ENCODE measurements around the gene VWC2L.

Gene VWC2L

GRCh38 chr2:214574084-214574781 lies 163.4 kb downstream of the VWC2L start:
- Mint-ChIP-seq H3K27me3 (peaks cover 5% of the 10 kb centered on the region), H3K9me3 (no peaks in the 10 kb centered on the region), H3K4me1 (peaks cover 5% of the 10 kb centered on the region), H3K36me3 (ENCODE audit: low read depth) (no peaks in the 10 kb centered on the region), H3K27ac (no peak overlapping the region), H3K4me3 (no peak overlapping the region)
- DNase-seq (no peak), ATAC-seq (no peak)

GRCh38 chr2:214575030-214575429 lies 164.2 kb downstream of the VWC2L start:
- Mint-ChIP-seq H3K9me3 (no peaks in the 10 kb centered on the region), H3K27me3 (peaks cover 5% of the 10 kb centered on the region), H3K4me1 (peaks cover 5% of the 10 kb centered on the region), H3K27ac (no peak overlapping the region), H3K4me3 (no peak overlapping the region), H3K36me3 (ENCODE audit: low read depth) (no peaks in the 10 kb centered on the region)
- ATAC-seq = peak; percentile 15
- DNase-seq = no peak

GRCh38 chr2:214575465-214575864 lies 164.6 kb downstream of the VWC2L start:
- H3K4me1 Mint-ChIP-seq = peaks cover 5% of the 10 kb centered on the region
- ATAC-seq (no peak), DNase-seq (no peak)
- H3K27me3 Mint-ChIP-seq = peaks cover 5% of the 10 kb centered on the region
- H3K27ac Mint-ChIP-seq = no peak overlapping the region
- no peaks in the 10 kb centered on the region for H3K36me3 Mint-ChIP-seq (ENCODE audit: low read depth)
- H3K4me3 Mint-ChIP-seq = no peak overlapping the region
- no peaks in the 10 kb centered on the region for H3K9me3 Mint-ChIP-seq

DNA sequence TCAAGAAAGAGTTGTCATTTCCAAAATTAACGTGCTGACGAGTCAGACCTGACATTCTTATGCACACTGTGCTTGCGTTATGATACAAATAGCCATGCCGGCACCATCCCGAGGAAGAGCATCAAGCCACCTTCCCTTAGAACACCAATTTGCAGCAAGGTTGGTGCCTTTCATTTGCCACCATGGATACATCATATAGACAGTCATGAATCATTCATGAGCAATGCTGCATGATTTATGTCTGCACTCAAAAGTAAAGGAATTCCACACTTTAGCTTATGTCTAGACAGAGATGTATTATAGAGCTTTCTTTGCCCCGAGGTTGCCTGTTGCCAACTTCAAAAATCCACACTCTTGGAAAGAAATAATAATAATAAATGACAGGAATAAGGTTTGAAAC lies 166.9 kb downstream of the VWC2L start:
- H3K27me3 Mint-ChIP-seq = peaks cover 5% of the 10 kb centered on the region
- H3K36me3 Mint-ChIP-seq (ENCODE audit: low read depth) = no peaks in the 10 kb centered on the region
- DNase-seq (no peak), ATAC-seq (no peak)
- H3K9me3 Mint-ChIP-seq = no peaks in the 10 kb centered on the region
- peaks cover 5% of the 10 kb centered on the region for H3K4me1 Mint-ChIP-seq
- H3K4me3 Mint-ChIP-seq = no peak overlapping the region
- no peak overlapping the region for H3K27ac Mint-ChIP-seq

DNA sequence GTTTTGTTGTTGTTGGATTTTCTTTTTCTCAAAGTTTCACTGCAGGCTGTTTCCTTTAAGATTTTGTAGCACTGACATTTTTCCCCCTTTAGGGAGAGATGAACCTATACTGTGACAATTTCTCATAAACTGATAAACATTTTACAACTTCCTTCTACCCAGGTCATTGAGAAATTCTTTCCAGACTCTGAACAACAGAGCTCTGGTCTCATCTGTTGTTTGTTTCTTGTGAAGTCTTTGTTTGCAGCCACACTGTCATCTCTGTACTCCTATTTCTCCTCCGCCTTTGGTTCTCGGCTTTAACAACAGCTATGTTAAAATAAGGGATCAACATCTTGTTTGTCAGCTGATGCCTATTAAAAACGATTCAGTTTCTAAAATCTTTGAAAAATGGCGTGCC lies 167.6 kb downstream of the VWC2L start:
- Mint-ChIP-seq H3K27ac (no peak overlapping the region), H3K4me1 (peaks cover 5% of the 10 kb centered on the region), H3K9me3 (no peaks in the 10 kb centered on the region), H3K27me3 (peaks cover 5% of the 10 kb centered on the region), H3K4me3 (no peak overlapping the region), H3K36me3 (ENCODE audit: low read depth) (no peaks in the 10 kb centered on the region)
- ATAC-seq (no peak), DNase-seq (no peak)

- DNase-seq = no peak
- Mint-ChIP-seq H3K27me3 (peaks cover 5% of the 10 kb centered on the region), H3K27ac (no peak overlapping the region), H3K9me3 (no peaks in the 10 kb centered on the region), H3K4me3 (no peak overlapping the region), H3K36me3 (ENCODE audit: low read depth) (no peaks in the 10 kb centered on the region), H3K4me1 (peaks cover 5% of the 10 kb centered on the region)
- ATAC-seq = no peak
Measured at GRCh38 chr2:214579035-214579434, 168.2 kb downstream of the VWC2L start.

DNA sequence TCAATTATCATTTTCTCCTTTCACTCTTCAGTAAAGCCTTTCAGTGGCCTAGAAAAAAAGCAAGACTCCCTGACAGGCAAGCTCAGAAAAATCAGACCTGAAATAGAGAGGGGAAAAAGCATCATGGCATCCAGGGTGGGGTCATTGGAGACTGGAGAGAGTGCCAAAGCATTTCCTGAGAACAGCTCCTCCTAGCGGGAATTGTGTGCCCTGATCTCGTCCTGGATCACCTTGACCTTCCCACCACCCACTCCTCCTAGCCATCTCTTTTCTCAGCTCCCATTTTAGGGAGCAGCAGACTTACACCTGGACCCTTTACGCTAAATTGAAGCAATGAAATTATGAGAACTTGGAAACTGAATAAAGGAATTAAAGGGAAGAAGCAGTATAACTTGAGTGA lies 176.6 kb downstream of the VWC2L start:
- ATAC-seq = no peak
- no peak for DNase-seq
- Mint-ChIP-seq H3K4me3 (no peak overlapping the region), H3K4me1 (no peaks in the 10 kb centered on the region), H3K36me3 (ENCODE audit: low read depth) (no peaks in the 10 kb centered on the region), H3K27ac (no peak overlapping the region), H3K27me3 (no peaks in the 10 kb centered on the region), H3K9me3 (no peaks in the 10 kb centered on the region)

DNA sequence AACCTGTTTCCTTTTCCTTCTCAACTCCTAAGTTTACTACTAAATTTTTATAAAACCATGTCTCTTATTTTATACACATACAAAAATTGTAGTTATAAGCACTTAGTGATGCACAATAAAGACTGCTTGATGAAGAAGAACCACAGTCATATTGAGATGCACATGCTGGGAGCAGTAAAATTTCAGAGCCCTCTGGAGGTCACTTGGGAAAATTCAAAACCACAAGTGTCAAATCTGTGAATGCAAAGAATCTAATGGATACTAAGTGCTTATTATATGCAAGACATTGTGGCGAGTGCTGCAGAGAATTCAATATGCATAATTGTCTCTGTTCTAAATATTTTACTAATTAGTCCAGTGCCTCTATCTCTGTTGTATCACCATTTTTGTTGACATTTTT lies 180.5 kb downstream of the VWC2L start:
- Mint-ChIP-seq H3K36me3 (ENCODE audit: low read depth) (no peaks in the 10 kb centered on the region), H3K27ac (no peak overlapping the region), H3K4me3 (no peak overlapping the region), H3K27me3 (no peaks in the 10 kb centered on the region), H3K9me3 (no peaks in the 10 kb centered on the region), H3K4me1 (no peaks in the 10 kb centered on the region)
- ATAC-seq = no peak
- DNase-seq = no peak

DNA sequence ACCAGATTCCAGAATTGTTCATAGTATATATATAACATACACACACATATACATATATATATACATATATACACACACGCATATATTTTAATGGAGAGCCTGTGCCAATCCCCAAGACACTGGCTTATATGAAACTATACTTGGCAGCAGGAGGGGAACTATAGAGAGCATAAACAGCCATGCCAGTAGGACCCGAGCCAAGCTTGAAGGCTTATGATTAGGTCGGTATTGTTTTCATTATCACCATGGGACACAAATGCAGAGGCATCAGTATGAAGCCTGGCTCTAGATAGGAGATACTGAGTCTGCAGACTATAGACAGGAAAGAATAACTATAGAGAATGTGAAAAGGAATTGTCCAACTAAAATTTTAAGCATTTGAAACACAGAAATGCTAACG lies 181.2 kb downstream of the VWC2L start:
- ATAC-seq = no peak
- no peak for DNase-seq
- Mint-ChIP-seq H3K9me3 (no peaks in the 10 kb centered on the region), H3K4me3 (no peak overlapping the region), H3K4me1 (no peaks in the 10 kb centered on the region), H3K27ac (no peak overlapping the region), H3K27me3 (no peaks in the 10 kb centered on the region), H3K36me3 (ENCODE audit: low read depth) (no peaks in the 10 kb centered on the region)

DNA sequence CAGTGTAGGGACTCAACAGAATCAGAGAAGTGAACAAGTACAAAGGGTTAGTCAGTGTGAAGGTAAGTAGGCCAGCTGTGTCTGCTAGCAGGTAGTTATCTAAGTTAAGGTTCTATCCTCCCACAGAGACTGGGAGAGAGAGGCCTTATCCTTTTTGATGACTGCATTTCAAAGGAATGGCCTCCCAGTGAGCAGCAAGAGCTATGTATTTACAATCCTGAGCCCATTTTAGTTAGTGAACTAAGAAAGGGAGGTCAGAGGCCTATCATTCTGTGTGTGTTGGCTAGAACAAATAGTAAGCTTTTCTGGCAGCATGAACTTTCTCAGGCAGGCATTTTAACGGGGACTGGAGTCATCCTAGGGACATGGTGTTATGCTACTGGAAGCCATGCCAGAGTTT lies 182.9 kb downstream of the VWC2L start:
- H3K9me3 Mint-ChIP-seq = no peaks in the 10 kb centered on the region
- no peaks in the 10 kb centered on the region for H3K36me3 Mint-ChIP-seq (ENCODE audit: low read depth)
- H3K27me3 Mint-ChIP-seq = no peaks in the 10 kb centered on the region
- no peak overlapping the region for H3K4me3 Mint-ChIP-seq
- no peak overlapping the region for H3K27ac Mint-ChIP-seq
- DNase-seq = no peak
- no peak for ATAC-seq
- no peaks in the 10 kb centered on the region for H3K4me1 Mint-ChIP-seq

- Mint-ChIP-seq H3K4me3 (no peak overlapping the region), H3K27ac (no peak overlapping the region), H3K36me3 (ENCODE audit: low read depth) (no peaks in the 10 kb centered on the region), H3K9me3 (no peaks in the 10 kb centered on the region), H3K4me1 (no peaks in the 10 kb centered on the region), H3K27me3 (no peaks in the 10 kb centered on the region)
- DNase-seq = no peak
- ATAC-seq = no peak
Measured at GRCh38 chr2:214601852-214602633, 191.2 kb downstream of the VWC2L start.

DNA sequence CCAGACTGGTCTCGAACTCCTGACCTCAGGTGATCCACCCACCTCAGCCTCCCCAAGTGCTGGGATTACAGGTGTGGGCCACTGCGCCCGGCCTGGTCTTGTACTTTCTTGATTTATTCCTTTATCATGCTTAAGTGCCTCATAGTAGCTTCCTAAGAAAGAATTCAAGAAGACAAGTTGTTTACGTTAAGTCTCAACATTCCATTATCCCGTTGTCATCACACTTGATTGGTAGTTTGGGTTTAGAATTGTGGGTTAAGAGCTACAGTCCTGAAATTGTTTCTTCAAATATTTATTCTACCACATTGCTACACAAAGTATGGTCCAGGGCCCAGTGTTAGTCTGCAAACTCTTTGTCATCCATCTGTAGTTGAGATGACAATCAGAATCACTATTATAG lies 194.0 kb downstream of the VWC2L start:
- no peak overlapping the region for H3K4me3 Mint-ChIP-seq
- DNase-seq (no peak), ATAC-seq (no peak)
- H3K4me1 Mint-ChIP-seq = no peaks in the 10 kb centered on the region
- H3K27me3 Mint-ChIP-seq = no peaks in the 10 kb centered on the region
- H3K36me3 Mint-ChIP-seq (ENCODE audit: low read depth) = no peaks in the 10 kb centered on the region
- H3K27ac Mint-ChIP-seq = no peak overlapping the region
- no peaks in the 10 kb centered on the region for H3K9me3 Mint-ChIP-seq

- Mint-ChIP-seq H3K9me3 (no peaks in the 10 kb centered on the region), H3K4me1 (no peaks in the 10 kb centered on the region), H3K36me3 (ENCODE audit: low read depth) (no peaks in the 10 kb centered on the region), H3K4me3 (no peak overlapping the region), H3K27ac (no peak overlapping the region), H3K27me3 (no peaks in the 10 kb centered on the region)
- ATAC-seq = no peak
- no peak for DNase-seq
Measured at GRCh38 chr2:214607051-214607450, 196.2 kb downstream of the VWC2L start.

GRCh38 chr2:214611015-214611414 lies 200.2 kb downstream of the VWC2L start:
- Mint-ChIP-seq H3K27me3 (no peaks in the 10 kb centered on the region), H3K4me3 (no peak overlapping the region), H3K9me3 (peaks cover 4% of the 10 kb centered on the region), H3K4me1 (no peaks in the 10 kb centered on the region), H3K27ac (no peak overlapping the region), H3K36me3 (ENCODE audit: low read depth) (no peaks in the 10 kb centered on the region)
- ATAC-seq (no peak), DNase-seq (no peak)

- no peak overlapping the region for H3K27ac Mint-ChIP-seq
- H3K4me3 Mint-ChIP-seq = no peak overlapping the region
- H3K27me3 Mint-ChIP-seq = no peaks in the 10 kb centered on the region
- no peaks in the 10 kb centered on the region for H3K36me3 Mint-ChIP-seq (ENCODE audit: low read depth)
- no peak for ATAC-seq
- no peak for DNase-seq
- H3K4me1 Mint-ChIP-seq = no peaks in the 10 kb centered on the region
- H3K9me3 Mint-ChIP-seq = no peaks in the 10 kb centered on the region
Measured at GRCh38 chr2:214624166-214624760, 213.4 kb downstream of the VWC2L start.

Data from activated naive CD8-positive, alpha-beta T cell treated with anti-CD3 and anti-CD28 coated beads, Interleukin-2, amount 50 U/mL, for 24 hours (primary cell).